HG03575 (cell line): ENCODE results near the gene PACC1.

Experiments
- ATAC-seq: cut with Tn5 transposase; IDR thresholded peaks from one replicate; pipeline ENCODE4 v1.9.1; 2021; ENCODE audit not compliant: unreplicated experiment, insufficient number of reproducible peaks, low FRiP score; ENCODE audit errors: extremely low read depth

Gene PACC1

DNA sequence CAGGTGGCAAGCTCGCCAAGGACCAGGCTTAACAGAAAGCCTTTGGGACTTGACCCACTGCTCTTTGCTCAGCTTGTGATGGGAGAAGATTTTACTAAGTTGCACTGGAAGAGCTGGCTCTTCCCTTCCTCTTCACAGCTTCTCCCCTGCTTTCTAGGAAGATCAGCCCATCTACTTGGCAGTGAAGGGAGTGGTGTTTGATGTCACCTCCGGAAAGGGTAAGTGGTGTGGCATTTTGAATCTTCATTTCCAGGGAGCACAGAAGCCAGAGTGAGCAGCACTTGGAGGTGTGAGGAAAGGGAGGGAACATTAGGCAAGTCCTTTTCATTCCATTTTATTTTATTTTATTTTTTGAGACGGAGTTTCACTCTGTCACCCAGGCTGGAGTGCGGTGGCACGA lies 27.7 kb upstream of the PACC1 start:
- ATAC-seq, result no peak

- no peak for ATAC-seq
These were observed 25.7 kb upstream of the PACC1 start for GRCh38 chr1:212440419-212440818.

DNA sequence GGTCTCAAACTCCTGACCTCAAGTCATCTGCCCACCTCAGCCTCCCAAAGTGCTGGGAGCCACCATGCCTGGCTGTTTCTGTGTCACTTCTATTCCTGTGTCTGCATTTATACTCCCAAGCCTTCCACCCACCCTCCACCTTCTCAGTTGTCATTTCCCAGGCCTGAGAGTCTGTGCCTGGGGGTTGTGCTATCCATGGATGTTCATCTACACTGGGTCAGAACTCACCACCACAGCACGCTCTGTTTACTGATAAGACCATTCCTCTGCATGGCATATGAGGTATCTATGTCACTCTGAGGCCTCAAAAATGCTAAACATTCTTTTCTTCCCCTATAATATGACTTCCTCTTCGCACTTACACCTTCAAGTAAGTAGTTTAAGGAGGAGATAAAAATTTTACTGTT lies 24.1 kb upstream of the PACC1 start:
- no peak for ATAC-seq

DNA sequence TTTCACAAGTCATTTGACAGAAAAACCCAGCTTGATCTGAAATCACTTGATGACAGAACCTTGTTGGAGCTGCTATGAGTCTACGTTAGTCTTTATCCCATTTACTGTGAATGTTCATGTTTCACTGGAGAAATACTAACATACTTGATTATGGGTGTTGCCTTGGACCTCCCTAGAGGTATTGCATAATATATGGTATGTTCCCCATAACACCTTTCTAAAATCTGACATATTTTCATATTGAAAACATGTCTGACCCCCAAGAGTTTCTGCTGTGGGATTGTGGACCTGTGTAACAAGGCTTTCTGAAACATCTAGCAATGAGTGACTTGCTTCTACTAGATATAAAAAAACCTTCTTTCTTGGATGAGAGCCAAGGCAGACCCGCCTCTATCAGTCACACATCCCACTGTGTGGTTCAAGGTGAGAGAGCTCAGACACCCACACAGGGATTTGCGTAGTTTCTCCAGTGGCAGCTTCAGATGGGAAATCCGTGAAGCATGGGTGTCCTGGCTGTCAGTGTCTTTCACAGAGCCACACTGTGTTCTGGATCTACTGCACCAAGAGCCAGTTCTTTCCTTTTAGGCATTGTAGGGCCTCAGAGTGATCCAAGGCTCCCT lies 22.6 kb upstream of the PACC1 start:
- ATAC-seq, result no peak

DNA sequence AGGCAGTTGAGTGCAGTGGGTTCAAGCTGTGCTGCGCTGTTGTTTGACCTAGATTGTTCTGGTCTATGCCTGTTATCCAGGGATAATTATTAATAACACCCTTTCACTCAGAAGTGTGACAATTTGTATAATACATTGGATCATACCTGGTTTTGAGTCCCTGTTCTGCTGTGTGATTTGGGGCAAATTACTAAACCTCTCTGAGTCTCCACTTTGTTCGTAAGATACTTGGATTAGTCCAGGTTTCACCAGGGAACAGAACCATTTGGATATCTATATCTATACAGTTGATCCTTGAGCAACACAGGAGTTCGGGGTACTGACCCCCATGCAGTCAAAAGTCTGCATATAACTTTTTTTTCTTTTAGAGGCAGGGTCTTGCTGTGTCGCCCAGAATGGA lies 20.3 kb upstream of the PACC1 start:
- no peak for ATAC-seq

DNA sequence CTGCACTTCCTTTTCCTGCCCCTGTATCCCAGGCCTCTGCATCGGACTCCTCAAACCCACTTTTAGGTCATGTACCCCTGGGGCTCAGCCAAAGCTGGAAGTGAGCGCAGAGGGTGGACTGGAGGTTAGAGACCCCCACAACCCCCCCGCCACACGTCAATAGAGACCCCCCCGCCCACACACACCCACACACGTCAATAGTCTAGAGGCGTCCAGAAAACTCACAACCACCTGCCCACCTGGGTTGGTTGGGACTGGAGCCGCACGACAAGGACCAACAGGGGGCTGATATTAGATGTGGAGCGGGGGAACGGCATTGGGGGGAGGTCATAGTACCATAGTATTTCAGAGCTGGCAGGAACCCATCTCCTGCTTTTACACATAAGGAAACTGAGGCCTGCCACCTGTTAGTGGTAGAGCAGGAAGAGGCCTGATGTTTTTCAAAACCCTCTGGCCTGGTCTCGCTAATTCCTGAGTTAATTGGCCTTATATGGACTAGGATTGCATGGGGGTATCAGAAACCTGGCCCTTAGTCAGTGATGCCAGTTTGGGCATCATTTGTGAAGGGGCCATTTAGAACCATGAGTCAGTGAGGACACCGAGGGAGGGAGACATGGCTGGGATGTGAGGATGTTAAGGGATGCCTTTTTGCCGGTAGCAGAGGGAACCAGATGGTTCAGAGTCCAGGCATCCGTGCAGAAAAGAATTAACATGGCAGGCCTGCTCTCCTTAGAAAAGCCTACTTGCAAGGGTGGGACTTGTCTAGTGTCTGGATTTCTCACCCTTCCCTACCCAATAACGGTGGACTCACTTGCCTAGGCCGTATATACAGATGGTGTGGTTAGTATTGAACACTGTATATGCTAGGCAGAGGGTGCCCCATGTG lies 19.1 kb upstream of the PACC1 start:
- ATAC-seq, result no peak

DNA sequence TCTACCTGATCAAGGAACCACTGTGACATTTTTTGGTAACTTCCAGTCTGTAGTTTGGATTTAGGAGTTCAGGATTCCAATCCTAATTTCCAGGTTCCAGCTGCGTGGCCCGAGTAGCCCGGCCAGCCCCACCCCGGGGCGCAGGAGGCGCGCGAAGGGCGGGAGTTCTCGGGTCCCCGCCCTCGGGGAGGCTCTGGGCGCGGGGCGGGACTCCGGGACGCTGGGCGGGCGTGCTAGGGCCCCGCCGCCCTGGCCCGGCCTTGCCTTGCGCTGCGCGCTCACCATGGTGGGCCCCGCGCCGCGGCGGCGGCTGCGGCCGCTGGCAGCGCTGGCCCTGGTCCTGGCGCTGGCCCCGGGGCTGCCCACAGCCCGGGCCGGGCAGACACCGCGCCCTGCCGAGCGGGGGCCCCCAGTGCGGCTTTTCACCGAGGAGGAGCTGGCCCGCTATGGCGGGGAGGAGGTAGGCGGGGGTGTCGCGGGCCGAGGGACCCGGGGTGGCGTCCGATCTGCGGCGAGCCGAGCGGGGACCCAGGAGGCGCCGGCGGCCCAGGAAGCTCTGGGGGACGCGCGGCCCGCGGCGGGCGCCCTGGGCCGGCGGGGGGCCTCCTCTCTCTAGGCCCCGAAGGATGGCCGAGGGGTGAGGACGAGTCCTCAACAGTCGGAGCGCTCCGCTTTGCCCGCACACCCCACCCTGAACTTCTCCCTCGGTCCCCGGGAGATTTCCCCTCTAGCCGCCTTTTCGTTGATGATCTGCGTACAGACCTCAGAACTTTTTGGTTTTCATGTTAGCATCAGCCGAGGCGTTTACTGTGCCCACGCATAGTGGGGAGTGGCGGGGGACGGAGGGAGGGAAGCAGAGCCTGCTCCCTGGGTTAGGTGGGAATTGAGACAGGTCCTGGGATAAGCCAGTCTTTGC lies 18.2 kb upstream of the PACC1 start, which contains the start of gene NENF:
Gene NENF (plus strand): TSS at position 260 of the 916 bp plus-strand sequence. CDS start 24 bp downstream, at position 284.
- no peak for ATAC-seq

DNA sequence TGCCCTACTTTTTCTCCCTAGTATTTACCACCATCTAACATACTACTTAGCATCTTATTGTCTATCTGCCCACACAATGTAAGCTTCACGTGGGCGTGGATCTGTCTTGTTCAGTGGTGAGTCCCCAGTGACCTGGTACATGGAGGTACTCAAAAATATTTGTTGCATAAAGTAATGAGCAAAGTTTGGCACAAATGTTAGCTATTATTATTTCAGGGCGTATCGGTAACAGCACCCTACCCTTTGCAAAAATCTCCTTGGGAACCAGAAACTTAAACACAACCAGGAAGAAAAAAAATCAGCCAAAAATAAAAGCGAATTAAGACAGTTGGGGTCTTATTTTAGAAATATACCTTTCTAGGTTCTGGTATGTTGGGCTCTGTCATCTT lies 17.6 kb upstream of the PACC1 start:
- no peak for ATAC-seq

GRCh38 chr1:212431644-212432043 lies 17.0 kb upstream of the PACC1 start:
- ATAC-seq, result no peak

- ATAC-seq, result no peak
These were observed 16.3 kb upstream of the PACC1 start for GRCh38 chr1:212430955-212431394.

- no peak for ATAC-seq
These were observed 15.7 kb upstream of the PACC1 start for GRCh38 chr1:212430416-212430815.

DNA sequence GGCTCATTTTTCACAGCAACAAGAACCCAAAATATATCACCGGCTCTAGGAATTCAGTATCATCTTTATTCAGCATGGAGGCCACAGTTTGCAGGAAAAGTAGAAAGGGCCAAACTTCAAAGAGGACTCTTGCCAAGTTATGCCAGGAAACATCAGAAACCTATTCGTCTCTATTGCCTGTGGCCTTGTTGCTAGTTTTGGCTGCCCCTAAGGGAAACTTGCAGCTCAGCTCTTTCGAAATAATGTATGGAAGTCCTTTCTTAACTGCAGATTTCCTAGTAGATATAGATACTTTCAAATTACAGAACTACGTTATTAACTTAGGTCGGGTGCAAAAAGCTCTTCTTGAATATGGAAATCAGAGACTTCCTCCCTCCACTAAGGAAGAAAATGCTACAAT lies 13.8 kb upstream of the PACC1 start:
- ATAC-seq, result no peak

- ATAC-seq, result no peak
These were observed 9.2 kb upstream of the PACC1 start for GRCh38 chr1:212423879-212424278.

- no peak for ATAC-seq
These were observed 6.5 kb upstream of the PACC1 start for GRCh38 chr1:212421165-212421564.

GRCh38 chr1:212415107-212415841 lies 588 bp upstream of the PACC1 start:
- ATAC-seq, result no peak

GRCh38 chr1:212413902-212414327 lies 771 bp downstream of the PACC1 start:
- no peak for ATAC-seq

DNA sequence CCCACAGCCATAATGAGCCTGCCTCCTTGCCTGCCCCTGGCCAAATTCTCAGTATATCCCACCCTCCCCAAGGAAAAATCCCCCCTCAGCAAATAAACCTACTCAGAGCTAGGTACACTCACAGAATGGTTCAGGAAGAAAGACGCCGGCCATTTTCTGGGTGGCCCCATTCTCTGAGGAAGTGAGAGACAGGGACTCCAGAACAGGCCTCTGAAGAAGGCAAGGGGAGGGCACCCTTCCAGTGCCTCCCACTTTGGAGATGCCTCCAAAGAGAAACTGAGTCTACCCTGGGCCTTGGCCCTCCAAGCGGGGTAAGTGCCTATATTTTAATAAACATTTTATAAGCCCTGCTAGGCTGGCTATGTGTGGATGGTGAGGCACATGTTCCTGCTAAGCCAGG lies 2.3 kb downstream of the PACC1 start:
- no peak for ATAC-seq

GRCh38 chr1:212410231-212410820 lies 4.4 kb downstream of the PACC1 start:
- ATAC-seq, result no peak
